ELF-1 (cell line): ENCODE results near the gene RPL4.
"Not testable (repeated sequence)": the region's sequence is repeated elsewhere in the genome, so short reads cannot be mapped to it uniquely, and the experiment has no call there.

Experiments used
- DNase-seq: peaks from one replicate; pipeline ENCODE4 v3.0.0-alpha.2; 2016; ENCODE audit warnings: low read depth, low spot score

Gene RPL4

DNA sequence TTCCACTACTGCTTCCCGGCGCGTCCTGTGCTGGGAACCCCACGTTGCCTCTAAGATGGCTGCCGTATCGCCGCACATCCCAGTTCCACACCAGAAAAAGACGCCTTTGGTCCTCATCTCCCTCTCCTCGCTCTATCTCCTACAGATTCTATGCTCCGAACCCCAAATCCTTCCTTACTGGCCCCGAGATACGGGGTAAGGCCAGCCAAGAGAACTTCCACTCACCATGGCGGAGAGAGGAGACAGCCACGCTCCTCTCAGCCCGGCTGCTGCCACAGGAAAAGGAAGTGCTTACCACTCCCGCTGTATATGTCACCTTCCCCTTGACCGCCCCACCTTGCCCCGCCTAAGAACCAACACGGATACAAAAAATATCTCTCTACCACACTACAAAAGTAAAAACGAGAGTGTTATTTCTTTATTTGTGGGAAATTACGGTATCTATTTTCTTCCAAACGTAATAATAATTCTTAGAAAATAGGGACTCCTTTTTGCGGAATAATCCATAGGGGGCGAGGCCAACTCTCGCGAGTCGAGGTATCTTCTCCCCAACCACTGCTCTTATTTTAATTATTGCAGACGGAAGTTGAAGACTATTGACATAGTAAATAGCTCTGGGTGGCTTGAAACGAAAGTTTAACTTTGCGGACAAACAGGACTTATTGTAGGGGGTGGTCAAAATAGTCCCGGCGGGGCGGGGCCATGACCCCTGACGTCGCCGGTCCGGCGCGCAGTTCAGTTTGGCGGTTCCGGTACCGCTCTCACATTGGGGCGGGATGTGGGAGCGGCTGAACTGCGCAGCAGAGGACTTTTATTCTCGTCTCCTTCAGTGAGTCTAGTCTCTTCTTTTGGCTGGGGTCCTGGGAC, at the start of gene RPL4, which contains the start of gene ZWILCH:
Gene RPL4 (minus strand): TSS at position 293 of the 867 bp plus-strand sequence. CDS start 65 bp downstream, at position 228.
Gene ZWILCH (plus strand): TSS at position 764 of the 867 bp plus-strand sequence. CDS start 13 bp downstream, at position 777.
- DNase-seq: peak; percentile 85

DNA sequence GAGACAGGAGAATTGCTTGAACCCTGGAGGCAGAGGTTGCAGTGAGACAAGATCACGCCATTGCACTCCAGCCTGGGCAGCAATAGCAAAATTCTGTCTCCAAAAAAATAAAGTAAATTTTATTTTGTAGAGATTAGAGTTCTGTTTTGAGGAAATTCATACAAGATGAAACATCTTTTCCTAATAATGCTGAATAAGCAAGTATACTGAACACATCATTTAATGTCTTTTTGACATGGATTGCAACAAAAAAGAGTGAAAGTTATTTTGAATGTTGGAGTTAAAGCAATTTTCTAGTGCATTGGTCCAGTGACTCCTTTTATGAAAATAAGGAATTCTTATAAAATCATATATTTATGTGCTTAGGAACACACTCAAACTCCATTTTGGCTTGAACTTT, 40.6 kb upstream of the RPL4 start:
- DNase-seq: no peak

DNA sequence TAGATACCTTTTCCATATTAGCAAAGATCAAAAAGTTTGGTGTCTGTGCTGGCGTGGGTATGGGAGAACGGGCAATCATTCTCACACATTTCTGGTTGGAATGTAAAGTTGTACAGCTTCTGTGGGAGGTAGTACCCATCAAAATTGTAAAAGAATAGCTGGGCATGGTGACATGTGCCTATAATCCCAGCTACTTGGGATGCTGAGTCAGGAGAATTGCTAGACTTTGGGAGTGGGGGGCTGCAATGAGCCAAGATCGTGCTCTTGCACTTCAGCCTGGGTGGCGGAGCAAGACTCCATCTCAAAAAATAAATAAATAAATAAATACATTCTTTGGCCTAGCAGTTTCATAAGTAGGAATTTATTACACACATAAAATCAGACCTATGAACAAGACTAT, 38.2 kb upstream of the RPL4 start:
- no peak for DNase-seq

DNA sequence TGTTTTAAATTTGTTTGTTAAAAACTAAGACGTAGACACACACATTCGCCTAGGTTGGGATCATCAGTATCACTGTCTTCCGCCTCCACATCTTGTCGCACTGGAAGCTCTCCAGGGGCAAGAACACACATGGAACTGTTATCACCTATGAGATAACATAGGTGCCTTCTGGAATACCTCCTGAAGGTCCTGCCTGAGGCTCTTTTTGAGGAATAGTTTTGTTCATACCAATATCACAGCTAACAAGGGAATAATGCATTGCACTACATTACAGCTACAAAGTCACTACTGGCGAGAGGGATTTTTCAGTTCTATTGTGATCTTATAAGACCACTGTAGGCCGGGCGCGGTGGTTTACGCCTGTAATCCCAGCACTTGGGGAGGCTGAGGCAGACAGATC, 30.4 kb upstream of the RPL4 start:
- DNase-seq: no peak

DNA sequence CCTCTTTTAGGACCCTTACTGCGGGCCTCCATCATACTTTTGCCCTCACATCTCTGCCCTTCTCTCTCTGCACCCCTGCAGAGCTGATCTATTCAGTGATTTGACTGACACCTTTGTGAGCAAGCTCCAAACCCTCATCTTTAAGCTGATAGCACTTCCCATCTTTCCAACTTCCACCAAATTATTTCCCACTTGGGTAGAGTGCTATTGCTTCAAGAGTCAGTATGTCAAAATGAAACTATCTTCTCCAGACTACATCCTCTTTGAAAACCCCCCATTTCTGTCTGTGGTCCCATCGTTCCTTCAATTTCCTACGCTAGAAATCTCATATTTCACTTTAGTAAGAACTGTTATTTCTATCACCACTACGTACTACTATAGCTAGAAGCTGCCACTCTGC, 20.2 kb upstream of the RPL4 start:
- no peak for DNase-seq

DNA sequence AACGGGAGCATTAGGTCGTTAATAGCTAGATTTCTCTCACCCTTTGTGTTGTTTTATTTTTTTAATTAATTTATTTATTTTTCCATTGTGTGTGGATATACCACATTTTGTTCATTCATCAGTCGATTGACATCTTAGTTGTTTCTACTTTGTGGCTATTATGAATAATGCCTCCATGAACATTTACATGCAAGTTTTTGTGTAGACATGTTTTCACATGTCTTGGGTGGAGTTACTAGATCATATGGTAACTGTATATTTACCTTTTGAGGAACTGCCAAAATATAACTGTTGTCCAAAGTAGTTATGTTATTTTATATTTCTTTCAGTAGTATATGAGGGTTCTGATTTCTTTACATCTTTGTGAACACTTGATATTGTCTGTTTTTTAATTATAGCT, 19.3 kb upstream of the RPL4 start:
- no peak for DNase-seq

DNA sequence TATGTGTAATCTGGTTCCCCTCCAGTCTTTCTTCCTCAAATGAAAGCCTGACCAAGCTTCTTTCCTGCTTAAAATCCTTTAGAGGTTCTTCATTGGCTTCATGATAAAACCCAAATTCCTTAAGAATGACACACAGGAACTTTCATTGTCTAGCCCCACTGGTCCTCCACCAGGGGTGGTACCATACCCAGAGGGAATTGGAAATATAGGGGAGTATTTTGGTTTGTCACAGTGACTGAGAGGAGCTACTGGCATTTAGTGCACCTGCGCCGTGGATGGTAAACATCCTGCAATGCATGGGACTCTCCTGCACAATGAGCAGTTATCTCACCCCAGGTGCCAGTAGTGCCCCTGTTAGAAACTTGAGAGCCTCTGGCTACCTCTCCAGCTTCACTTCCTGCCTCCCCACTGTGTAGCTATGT, 11.3 kb upstream of the RPL4 start:
- DNase-seq: no peak

DNA sequence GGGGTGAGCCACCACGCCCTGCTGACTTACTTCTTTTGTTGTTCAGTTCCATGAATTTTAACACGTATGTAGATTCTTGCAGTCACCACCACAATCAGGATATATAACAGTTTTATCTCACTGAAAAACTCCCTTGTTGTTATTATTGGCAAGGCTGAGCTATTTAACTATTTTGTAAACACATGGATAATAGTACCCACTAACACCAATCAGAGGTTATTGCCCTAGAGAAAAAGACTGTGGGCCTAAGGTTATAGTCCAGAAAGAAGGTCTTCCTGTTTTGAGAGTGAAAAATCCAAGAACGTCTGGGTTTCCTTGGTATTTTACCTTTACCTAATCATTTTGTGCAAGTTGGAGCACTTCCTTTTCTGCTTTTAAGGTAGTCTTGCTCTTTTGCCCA, 9.9 kb upstream of the RPL4 start:
- no peak for DNase-seq

DNA sequence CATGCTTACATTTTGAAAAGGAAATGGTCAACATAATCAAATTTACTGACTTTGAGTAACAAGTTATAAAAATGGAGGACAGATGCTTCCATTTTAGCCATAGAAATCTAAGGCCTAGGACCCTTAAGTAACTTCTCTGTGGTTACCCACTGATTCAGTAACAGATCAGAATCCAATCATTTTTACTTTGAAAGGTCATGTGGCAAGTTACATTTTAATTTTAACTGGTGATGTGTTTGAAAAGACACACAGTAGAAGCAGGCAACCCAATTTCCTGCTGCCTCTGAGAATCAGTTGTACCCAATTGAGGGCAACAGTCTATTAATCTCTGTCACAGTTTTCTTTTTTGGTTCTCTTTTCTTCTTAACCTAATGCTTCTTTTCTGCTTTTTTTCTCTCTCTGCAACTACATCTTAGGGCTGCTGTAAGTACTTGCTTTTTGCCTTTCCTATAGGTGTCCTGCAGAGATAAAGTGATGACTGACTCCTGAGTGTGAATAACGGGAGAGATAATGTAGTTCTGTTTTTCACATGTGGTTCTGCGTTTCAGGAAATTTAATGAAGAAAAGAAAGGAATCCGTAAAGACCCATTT, 3.7 kb upstream of the RPL4 start:
- DNase-seq: no peak

DNA sequence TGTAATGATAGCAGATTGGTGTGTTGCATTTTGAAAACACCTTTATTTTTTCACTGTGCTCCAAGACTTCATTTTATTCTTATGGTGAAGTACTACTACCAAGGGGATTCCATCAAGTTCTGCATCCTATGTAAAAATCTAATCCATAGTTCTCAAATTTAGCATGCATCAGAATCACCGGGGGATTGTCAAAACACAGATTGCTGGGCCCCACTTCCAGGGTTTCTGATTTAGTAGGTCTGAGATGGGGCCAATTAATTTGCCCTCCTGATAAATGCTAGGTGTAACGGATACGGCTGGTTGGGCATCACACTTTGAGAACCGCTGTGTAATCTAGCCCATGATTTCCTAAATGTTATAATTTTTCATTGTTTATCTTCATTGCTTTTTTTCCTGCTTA, 1.2 kb upstream of the RPL4 start:
- DNase-seq: no peak

DNA sequence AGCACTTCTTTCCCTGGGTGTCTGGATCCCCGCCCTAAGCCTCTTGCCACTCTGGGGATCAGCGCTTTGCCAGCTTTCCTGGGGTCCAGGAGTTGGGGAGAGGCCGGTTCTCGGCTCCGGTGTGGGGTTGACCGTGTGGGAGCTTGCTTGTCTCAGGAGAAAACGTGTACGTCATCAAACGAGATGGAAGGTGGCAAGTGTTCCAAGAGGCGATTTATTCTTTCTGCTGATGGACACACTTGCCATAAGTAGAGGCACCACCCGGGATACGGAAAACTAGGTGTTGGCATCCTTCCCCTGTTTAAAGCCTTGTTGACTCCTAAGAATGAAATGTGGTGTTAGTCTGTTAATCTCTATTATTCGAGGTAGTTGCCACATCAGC, 766 bp upstream of the RPL4 start:
- DNase-seq: no peak

DNA sequence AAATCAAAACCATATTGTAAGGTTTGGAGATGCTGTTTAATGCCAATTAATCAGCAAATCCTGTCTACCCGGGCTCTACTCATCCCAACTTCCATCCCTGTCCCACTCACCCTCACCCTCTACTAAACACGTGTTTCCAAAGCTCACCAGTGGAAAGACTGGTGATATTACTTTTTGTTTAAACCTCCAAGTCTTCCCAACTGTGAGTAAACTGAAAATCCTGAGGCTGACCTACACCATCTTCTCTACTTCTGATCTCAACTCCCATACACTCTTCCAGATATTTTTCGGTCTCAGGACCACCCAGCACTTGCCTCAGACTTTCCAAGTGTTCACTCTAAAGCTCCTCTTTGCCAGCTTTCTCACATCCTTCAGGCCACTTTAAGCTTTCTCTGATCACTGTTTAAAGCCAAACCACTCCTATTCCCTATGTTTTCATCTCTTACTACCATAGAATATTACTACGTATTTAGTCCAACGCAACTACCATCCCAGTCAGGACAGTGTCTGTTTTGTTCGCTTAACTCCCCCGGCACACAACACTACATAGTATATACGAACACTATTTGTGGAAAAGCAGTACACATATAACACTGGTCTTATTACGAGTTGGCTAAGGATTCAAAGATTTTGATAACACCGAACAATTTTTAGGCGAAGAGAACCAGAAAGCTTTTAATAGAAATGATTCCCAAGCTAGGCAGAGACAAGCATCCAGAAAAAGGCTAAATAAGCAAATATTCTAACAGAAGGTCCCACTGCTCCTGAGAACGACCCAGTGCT, 684 bp downstream of the RPL4 start:
- DNase-seq: no peak

DNA sequence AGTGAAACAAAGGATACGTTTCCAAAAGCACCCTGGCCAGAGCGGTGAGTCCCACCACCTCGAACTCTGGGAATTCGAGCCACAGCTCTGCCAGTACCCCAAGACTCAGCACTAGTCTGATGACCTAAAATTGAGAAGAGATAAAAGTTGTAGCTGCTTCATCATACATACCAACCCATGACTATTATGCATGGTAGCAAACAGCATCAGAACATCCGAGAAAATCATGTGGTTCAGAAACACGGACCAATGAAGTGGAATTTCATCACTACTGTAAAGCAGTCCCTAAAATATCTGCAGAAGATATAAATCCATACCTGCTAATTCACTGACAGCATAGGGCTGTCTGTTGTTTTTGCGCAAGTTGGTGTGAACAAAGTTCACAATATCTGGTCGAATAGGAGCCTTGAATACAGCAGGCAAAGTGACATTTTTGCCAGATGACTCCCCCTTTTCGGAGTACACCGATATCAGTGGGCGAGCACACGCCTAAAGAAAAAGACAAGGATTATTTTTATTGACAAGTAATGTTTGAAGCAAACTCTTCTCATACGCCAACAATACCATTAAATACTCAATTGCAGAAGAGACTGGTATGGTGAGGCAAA, 1.5 kb downstream of the RPL4 start:
- DNase-seq: not testable (repeated sequence)

DNA sequence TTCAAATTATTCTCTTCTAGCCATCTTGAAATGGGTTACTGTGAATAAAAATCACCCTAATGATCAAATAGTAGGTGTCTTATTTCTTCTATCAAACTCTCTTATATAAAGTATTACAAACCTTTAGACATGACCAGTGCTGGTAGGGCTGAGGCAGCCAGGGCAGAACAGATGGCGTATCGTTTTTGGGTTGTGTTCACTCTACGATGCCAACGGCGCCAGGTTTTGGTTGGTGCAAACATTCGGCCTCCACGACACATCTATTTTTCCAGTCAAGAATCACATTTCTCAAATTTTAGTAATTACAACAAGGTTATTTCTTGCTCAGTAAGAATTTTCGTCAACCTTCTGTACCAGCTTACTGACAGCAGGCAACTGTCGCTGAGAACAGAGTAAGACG, 2.2 kb downstream of the RPL4 start:
- no peak for DNase-seq

DNA sequence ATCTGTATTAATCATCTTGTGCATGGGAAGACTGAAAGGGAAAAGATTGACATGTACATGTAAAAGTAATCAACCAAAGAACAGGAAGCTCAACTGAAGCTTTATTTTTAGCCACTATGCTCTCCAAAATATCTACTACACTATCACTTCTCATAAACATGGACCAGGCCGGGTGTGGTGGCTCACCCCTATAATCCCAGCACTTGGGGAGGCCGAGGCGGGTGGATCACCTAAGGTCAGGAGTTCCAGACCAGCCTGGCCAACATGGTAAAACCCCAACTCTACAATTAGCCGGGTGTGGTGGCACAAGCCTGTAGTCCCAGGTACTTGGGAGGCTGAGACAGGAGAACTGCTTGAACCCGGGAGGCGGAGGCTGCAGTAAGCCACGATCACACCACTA, 4.3 kb downstream of the RPL4 start:
- DNase-seq: not testable (repeated sequence)

DNA sequence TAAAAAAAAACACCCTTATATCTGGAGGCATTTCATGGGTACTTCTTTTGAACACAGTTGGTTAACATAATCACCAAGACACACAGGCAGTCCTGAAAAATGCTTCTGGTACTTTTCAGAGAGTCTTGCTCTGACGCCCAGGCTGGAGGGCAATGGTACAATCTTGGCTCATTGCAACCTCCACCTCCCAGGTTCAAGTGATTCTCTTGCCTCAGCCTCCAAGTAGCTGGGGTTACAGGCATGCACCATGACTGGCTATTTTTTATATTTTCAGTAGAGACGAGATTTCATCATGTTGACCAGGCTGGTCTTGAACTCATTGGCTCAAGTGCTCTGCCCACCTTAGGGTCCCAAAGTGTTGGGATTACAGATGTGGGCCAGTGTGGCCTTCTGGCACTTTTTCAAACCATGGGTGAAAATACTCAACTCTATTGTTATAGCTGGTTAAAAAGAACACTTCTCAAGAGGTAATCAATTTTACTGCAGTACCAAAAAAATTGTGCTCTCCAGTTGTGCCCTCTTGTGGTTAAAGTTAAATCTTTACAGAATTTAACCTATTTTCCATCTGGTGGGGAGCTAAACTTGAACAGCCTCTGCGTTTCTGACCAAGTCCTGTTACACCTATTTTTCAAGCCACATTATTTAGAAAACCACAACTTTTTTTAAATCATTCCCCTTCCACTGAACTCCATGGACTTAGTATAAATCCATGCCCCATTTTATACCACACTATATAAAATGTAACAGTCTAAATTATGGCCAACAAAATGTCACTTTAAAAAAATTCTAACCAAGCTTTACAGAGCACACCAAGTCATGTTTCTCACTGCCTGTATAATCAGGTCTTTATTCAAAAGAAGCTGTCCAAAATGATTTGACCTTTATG, 5.9 kb downstream of the RPL4 start:
- no peak for DNase-seq

DNA sequence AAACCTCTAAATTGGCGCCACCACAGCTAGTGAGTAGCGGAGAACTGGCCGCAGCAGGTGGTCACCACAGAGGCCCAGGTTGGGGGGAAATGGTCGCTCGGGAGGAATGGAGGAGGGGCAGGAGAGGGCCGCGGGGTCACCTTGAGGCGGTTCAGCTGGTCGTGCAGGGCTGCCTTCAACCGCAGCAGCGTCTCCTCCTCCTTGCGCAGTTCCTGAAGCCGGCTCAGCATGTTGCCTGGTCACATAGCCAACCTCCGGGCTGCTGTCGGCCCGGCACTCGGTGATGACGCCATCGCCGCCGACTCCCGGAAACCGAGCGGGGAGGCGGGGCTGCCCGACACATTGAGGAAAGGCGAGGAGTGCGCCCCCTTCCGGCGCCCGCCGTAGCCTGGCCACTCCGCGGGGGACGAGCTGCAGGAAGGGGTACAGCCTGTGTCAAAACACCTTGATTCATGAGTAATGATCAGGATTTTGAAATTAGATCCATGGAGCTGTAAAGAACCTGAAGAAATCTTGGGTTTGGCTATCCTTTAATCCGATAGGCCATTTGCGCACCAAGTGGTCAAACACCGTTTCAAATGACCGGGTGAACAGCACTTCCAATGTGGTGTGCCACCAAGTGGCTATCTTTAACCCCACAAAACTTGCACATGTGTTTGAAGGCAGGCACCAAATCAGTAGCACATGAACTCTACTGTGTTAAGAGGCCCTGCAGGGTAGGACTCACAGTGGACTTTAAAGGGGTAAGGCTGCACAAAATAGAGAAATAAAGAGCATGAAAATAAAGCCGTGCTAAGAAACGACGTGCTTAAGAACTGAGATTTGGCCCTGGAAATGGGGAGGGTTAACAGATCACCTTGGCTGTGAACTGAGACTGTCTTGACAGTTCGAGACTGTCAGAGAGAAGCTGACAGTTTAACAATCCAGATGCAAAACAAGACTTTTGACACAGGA, 6.9 kb downstream of the RPL4 start, which contains the start of gene SNAPC5:
Gene SNAPC5 (minus strand): TSS at position 261 of the 954 bp plus-strand sequence. CDS start 31 bp downstream, at position 230.
- peak; percentile 99 for DNase-seq

DNA sequence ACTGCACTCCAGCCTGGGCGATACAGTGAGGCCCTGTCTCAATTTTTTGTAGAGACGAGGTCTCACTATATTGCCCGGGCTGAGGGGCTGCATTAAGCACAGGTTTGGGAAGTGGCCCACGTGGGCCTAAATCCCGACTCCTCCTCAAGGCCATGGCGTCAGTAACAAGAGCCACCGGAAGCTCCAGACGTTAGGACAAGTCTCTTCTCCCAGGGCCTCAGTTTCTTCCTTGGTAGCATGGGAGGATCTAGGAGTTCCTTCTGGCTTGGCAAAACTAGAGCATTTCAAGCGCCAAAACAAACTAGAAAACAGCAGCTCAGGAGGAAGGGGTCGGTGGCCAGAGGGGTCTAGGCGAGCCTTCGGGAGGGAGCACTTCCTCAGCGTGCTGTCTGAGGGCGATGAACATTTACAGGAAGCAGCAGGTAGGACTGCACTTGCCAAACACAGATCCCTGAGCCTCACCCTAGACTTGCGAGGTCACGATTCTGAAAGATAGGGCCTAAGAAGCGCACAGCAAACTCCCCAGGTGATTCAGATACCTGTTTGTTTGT, 7.6 kb downstream of the RPL4 start:
- DNase-seq: no peak

DNA sequence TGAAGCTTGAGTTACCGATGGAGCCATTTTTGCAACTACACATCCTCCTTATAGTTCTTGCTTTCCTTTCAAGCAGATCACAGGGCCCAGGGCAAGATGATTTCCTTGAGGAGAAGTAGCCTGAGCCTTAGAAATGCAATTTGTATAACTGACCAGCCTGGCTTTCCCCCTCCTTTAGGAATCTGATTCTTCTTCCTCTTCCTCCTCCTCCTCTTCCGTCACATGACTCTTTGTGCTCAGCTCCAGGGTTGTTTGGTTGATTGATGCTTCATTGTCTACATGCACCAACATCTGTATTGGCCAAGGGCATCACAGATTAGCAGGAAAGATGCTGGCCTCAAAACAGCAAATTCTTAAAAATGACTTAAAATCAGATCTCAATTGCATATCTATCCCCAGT, 10.4 kb downstream of the RPL4 start:
- DNase-seq: no peak
